HepG2 (cell line): ENCODE data around the gene SEC61A1. TPM values are rescaled to one million over a fixed set of nuclear protein-coding genes. Genes with fewer than 3 reads are reported as not detected.

Experiments
- ARID2 ChIP-seq: sonication (generic); formaldehyde crosslinking; IDR thresholded peaks from 2 replicates; pipeline ENCODE4 v1.8.1; 2022; ENCODE audit warnings: mild to moderate bottlenecking, missing genetic modification reagents, borderline replicate concordance
- BRD4 ChIP-seq: sonication (generic); formaldehyde crosslinking; IDR thresholded peaks from 2 replicates; pipeline ENCODE4 v1.4.0; 2020; ENCODE audit warnings: missing genetic modification reagents
- CEBPZ ChIP-seq: IDR thresholded peaks from 2 replicates; pipeline ENCODE4 v1.6.1; 2012; ENCODE audit warnings: low read length, improper control_type of control experiment
- ERF ChIP-seq: IDR thresholded peaks from 2 replicates; pipeline ENCODE4 v1.6.1; 2018; ENCODE audit warnings: missing biosample characterization, missing genetic modification reagents
- HNF1B ChIP-seq: sonication (generic); formaldehyde crosslinking; IDR thresholded peaks from 2 replicates; pipeline ENCODE4 v1.5.1; 2020; ENCODE audit warnings: mild to moderate bottlenecking, moderate library complexity, missing genetic modification reagents
- IKZF1 ChIP-seq: fragments of 450-650 bp; IDR thresholded peaks from 2 replicates; pipeline ENCODE4 v1.7.1; 2016
- KAT8 ChIP-seq: IDR thresholded peaks from 2 replicates; pipeline ENCODE4 v1.6.1; 2016; ENCODE audit warnings: missing genetic modification reagents, missing compliant biosample characterization
- MTERF4 ChIP-seq: sonication (generic); formaldehyde crosslinking; IDR thresholded peaks from 2 replicates; pipeline ENCODE4 v1.8.0; 2023; ENCODE audit warnings: mild to moderate bottlenecking, missing genetic modification reagents
- MXD4 ChIP-seq: IDR thresholded peaks from 2 replicates; pipeline ENCODE4 v1.6.1; 2016; ENCODE audit warnings: mild to moderate bottlenecking, missing biosample characterization, missing genetic modification reagents
- PAF1 ChIP-seq: IDR thresholded peaks from 2 replicates; pipeline ENCODE4 v1.6.1; 2016; ENCODE audit warnings: missing genetic modification reagents, missing compliant biosample characterization
- PCBP1 ChIP-seq: fragments of 200-400 bp; formaldehyde crosslinking; IDR thresholded peaks from 2 replicates; pipeline ENCODE4 v1.6.1; 2017; ENCODE audit warnings: mild to moderate bottlenecking, low read depth, low read length, borderline replicate concordance
- POGZ ChIP-seq: sonication (generic); formaldehyde crosslinking; IDR thresholded peaks from 2 replicates; pipeline ENCODE4 v1.4.0; 2020; ENCODE audit warnings: mild to moderate bottlenecking, missing genetic modification reagents
- SSRP1 ChIP-seq: IDR thresholded peaks from 2 replicates; pipeline ENCODE4 v1.6.1; 2016; ENCODE audit warnings: control low read depth
- SYNCRIP ChIP-seq: fragments of 200-400 bp; formaldehyde crosslinking; IDR thresholded peaks from 2 replicates; pipeline ENCODE4 v1.6.1; 2018; ENCODE audit warnings: mild to moderate bottlenecking, low read depth, low read length; ENCODE audit not compliant: insufficient read depth
- THAP11 ChIP-seq: IDR thresholded peaks from 2 replicates; pipeline ENCODE4 v1.6.1; 2016; ENCODE audit warnings: missing biosample characterization, missing genetic modification reagents
- ZBTB38 ChIP-seq: sonication (generic); formaldehyde crosslinking; IDR thresholded peaks from 2 replicates; pipeline ENCODE4 v1.5.1; 2020; ENCODE audit warnings: mild to moderate bottlenecking, missing genetic modification reagents
- ZFP36L1 ChIP-seq: sonication (generic); formaldehyde crosslinking; IDR thresholded peaks from 2 replicates; pipeline ENCODE4 v1.8.0; 2022; ENCODE audit warnings: mild to moderate bottlenecking, missing genetic modification reagents, moderate library complexity
- ZNF143 ChIP-seq: sonication (generic); formaldehyde crosslinking; IDR thresholded peaks from 2 replicates; pipeline ENCODE4 v1.4.0; 2020; ENCODE audit warnings: missing genetic modification reagents
- ZNF225 ChIP-seq: sonication (generic); formaldehyde crosslinking; IDR thresholded peaks from 2 replicates; pipeline ENCODE4 v1.4.0; 2020; ENCODE audit warnings: mild to moderate bottlenecking, missing genetic modification reagents
- ZNF329 ChIP-seq: sonication (generic); formaldehyde crosslinking; IDR thresholded peaks from 2 replicates; pipeline ENCODE4 v1.9.0; 2021; ENCODE audit warnings: low read depth, mild to moderate bottlenecking, missing genetic modification reagents
- ZNF350 ChIP-seq: sonication (generic); formaldehyde crosslinking; IDR thresholded peaks from 2 replicates; pipeline ENCODE4 v1.4.0; 2020; ENCODE audit warnings: mild to moderate bottlenecking, low read depth, missing genetic modification reagents, borderline replicate concordance
- ZNF546 ChIP-seq: sonication (generic); formaldehyde crosslinking; conservative IDR thresholded peaks from 2 replicates; pipeline ENCODE4 v1.8.1; 2023; ENCODE audit warnings: mild to moderate bottlenecking, missing genetic modification reagents
- ZNF773 ChIP-seq: sonication (generic); formaldehyde crosslinking; IDR thresholded peaks from 2 replicates; pipeline ENCODE4 v1.4.0; 2020; ENCODE audit warnings: missing genetic modification reagents, borderline replicate concordance
- ZNF777 ChIP-seq: sonication (generic); formaldehyde crosslinking; IDR thresholded peaks from 2 replicates; pipeline ENCODE4 v1.4.0; 2020; ENCODE audit warnings: missing genetic modification reagents
- ZNF841 ChIP-seq: sonication (generic); formaldehyde crosslinking; IDR thresholded peaks from 2 replicates; pipeline ENCODE4 v1.8.1; 2023; ENCODE audit warnings: missing genetic modification reagents, borderline replicate concordance
- ZNF883 ChIP-seq: sonication (generic); formaldehyde crosslinking; IDR thresholded peaks from 2 replicates; pipeline ENCODE4 v1.5.1; 2020; ENCODE audit warnings: mild to moderate bottlenecking, missing genetic modification reagents; ENCODE audit errors: not compliant biosample characterization
- polyA plus RNA-seq, 8 experiments: library from polyadenylated mRNA; depleted of rRNA in 3 of 8; stranded (reverse) in 7 of 8; unstranded in 1 of 8; fragments of >200 nt; fragmentation: Illumina TruSeq in 4 of 8; extraction: Trizol in 4 of 8; gene quantifications; 2 replicates each; pipeline versions ENCODE4 v1.2.1 to v1.2.3, GENCODE V29; 2011 to 2016; ENCODE audit warnings: low read depth in 4 of 8, missing spikeins in 1 of 8, mixed read lengths in 1 of 8; ENCODE audit not compliant: insufficient read depth in 1 of 8
- total RNA-seq, 5 experiments: library from RNA; depleted of rRNA; stranded (reverse); fragments of >200 nt; fragmentation: Illumina TruSeq; extraction: Trizol; gene quantifications; 2 replicates each; pipeline ENCODE4 v1.2.3, GENCODE V29; 2016; ENCODE audit warnings: low read depth in 1 of 5

SEC61A1 gene
- total and polyA plus RNA-seq, 2 of the 13 experiments (the other 11 are each of a cell fraction or from before 2014, with no cell fraction given) = 170 to 203 TPM

- TF ChIP-seq POGZ (CRISPR knock-in tag) (peak; percentile 85), ZFP36L1 (CRISPR knock-in tag) (peak; percentile 68; the same call in 1 of the 2 replicates), ZNF225 (peak; percentile 87; the same call in 1 of the 2 replicates), ZNF883 (CRISPR knock-in tag) (no peak), PCBP1 (no peak), ZNF841 (0 out of 2 replicates have a peak, but pooled peaks have one; percentile 27), ZNF329 (0 out of 2 replicates have a peak, but pooled peaks have one; percentile 11), ZNF143 (CRISPR knock-in tag) (peak; percentile 93), ARID2 (no peak; the same call in 1 of the 2 replicates), ZNF777 (CRISPR knock-in tag) (peak; percentile 46), PAF1 (CRISPR knock-in tag) (no peak), IKZF1 (no peak), SSRP1 (CRISPR knock-in tag) (peak; percentile 62; the same call in 1 of the 2 replicates), ZNF773 (CRISPR knock-in tag) (0 out of 2 replicates have a peak, but pooled peaks have one; percentile 10), MXD4 (CRISPR knock-in tag) (peak; percentile 80), MTERF4 (CRISPR knock-in tag) (peak; percentile 74; the same call in 1 of the 2 replicates), SYNCRIP (no peak), CEBPZ (no peak), ZNF350 (peak; percentile 66), ZNF546 (CRISPR knock-in tag) (no peak), THAP11 (CRISPR knock-in tag) (peak; percentile 96), ZBTB38 (peak; percentile 75), HNF1B (CRISPR knock-in tag) (peak; percentile 56; the same call in 1 of the 2 replicates), KAT8 (CRISPR knock-in tag) (peak; percentile 75), ERF (CRISPR knock-in tag) (peak; percentile 46; the same call in 1 of the 2 replicates), BRD4 (no peak)
Observed at GRCh38 chr3:128051837-128052594, at the start of gene SEC61A1 (continued).
